NCI-H345 treated with DMSO at 0.1 percent for 48 hours (cell line): ENCODE data around the gene DBF4B.

Experiments used
- DNase-seq: peaks from one replicate; lab custom pipeline; 2025; ENCODE audit not compliant: unreplicated experiment; lab: John Stamatoyannopoulos, UW

The DBF4B gene

GRCh38 chr17:44796731-44797130 lies 88.3 kb downstream of the DBF4B start:
- DNase-seq, result no peak

GRCh38 chr17:44797802-44798201 lies 89.3 kb downstream of the DBF4B start:
- DNase-seq, result no peak

GRCh38 chr17:44798356-44798755 lies 89.9 kb downstream of the DBF4B start:
- no peak for DNase-seq
